HFFc6 (cell line): ENCODE measurements around the gene INSC. TPM values are rescaled to one million over a fixed set of nuclear protein-coding genes. Genes with fewer than 3 reads are reported as not detected.

Experiments
- DNase-seq: peaks from one replicate; pipeline ENCODE4 v3.0.0-alpha.2; 2018
- H3K27ac Mint-ChIP-seq: 2 replicates; pipeline ENCODE4 v1.8.0; 2020; ENCODE audit warnings: mild to moderate bottlenecking, mixed read lengths
- H3K27me3 Mint-ChIP-seq: 2 replicates; pipeline ENCODE4 v1.8.0; 2021; ENCODE audit warnings: mild to moderate bottlenecking, moderate library complexity, mixed read lengths; ENCODE audit not compliant: insufficient read depth
- H3K36me3 Mint-ChIP-seq: 2 replicates; pipeline ENCODE4 v1.8.0; 2021; ENCODE audit warnings: low read depth, mixed read lengths
- H3K4me1 Mint-ChIP-seq: 2 replicates; pipeline ENCODE4 v1.8.0; 2020; ENCODE audit warnings: low read depth, mixed read lengths
- H3K4me3 Mint-ChIP-seq: 2 replicates; pipeline ENCODE4 v1.8.0; 2020; ENCODE audit warnings: mild to moderate bottlenecking, moderate library complexity, mixed read lengths
- H3K9me3 Mint-ChIP-seq: 2 replicates; pipeline ENCODE4 v1.8.0; 2020; ENCODE audit warnings: mild to moderate bottlenecking, mixed read lengths
- total RNA-seq, 6 experiments: library from RNA; stranded (reverse); fragmentation: NEBNext Ultra II Directional; extraction: Animal tissue kit (Norgen Biotek cat#: 25700); gene quantifications; 2 replicates in 1 of 6; 3 replicates in 5 of 6; pipeline ENCODE4 v1.2.3, GENCODE V29; 2021
- TF ChIP-seq, protein P1 (sequence below): fragments of 200-600 bp; sonication (generic); IDR thresholded peaks from 2 replicates; pipeline ENCODE4 v1.5.0; 2021; ENCODE audit warnings: antibody characterized with exemption, mild to moderate bottlenecking

Gene INSC
- total RNA-seq, 6 experiments from 2014 or later: 0.08 to 0.43 (median 0.16) TPM

DNA sequence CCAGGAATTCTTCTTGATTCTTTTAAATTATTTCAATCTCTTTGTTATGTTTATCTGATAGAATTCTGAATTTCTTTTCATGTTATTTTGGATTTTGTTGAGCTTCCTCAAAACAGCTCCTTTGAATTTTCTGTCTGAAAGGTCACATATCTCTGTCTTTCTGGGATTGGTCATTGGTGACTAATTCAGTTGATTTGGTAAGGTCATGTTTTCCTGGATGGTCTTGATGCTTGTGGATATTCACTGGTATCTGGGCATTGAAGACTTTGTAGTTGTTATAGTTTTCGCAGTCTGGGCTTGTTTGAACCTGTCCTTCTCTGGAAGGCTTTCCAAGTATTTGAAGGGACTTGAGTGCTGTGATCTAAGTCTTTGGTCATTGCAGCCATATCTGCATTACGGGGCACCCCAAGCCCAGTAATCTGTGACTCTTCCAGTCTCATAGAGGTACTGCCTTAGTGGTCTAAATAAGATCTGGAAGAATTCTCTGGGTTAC, 18.9 kb upstream of the INSC start:
- DNase-seq: peak; percentile 8
- Mint-ChIP-seq H3K27ac (no peak overlapping the region), H3K9me3 (no peaks in the 10 kb centered on the region), H3K27me3 (peaks cover 2% of the 10 kb centered on the region), H3K4me3 (no peak overlapping the region), H3K4me1 (peaks cover 6% of the 10 kb centered on the region), H3K36me3 (no peaks in the 10 kb centered on the region)
- TF ChIP-seq, protein P1, sequence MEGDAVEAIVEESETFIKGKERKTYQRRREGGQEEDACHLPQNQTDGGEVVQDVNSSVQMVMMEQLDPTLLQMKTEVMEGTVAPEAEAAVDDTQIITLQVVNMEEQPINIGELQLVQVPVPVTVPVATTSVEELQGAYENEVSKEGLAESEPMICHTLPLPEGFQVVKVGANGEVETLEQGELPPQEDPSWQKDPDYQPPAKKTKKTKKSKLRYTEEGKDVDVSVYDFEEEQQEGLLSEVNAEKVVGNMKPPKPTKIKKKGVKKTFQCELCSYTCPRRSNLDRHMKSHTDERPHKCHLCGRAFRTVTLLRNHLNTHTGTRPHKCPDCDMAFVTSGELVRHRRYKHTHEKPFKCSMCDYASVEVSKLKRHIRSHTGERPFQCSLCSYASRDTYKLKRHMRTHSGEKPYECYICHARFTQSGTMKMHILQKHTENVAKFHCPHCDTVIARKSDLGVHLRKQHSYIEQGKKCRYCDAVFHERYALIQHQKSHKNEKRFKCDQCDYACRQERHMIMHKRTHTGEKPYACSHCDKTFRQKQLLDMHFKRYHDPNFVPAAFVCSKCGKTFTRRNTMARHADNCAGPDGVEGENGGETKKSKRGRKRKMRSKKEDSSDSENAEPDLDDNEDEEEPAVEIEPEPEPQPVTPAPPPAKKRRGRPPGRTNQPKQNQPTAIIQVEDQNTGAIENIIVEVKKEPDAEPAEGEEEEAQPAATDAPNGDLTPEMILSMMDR: no peak

DNA sequence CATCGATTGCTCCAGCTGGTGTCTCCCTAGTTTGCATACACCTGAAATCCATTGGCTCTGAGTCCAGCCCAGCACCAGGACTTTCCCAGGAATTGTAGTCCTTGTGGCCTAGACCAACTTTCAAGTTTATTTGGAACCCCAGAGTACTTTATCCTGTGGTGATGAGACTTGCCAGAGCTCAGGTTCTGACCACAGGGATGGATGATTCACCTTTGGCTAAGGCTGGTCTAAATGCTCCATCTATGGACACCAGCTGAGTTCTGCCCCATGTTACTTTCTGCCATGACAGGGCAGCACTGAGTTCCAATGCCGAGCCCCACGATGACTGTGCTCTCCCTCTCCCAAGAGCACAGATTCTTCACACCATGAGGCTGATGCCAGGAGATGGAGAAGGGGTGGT, 17.3 kb upstream of the INSC start:
- no peaks in the 10 kb centered on the region for H3K9me3 Mint-ChIP-seq
- peaks cover 2% of the 10 kb centered on the region for H3K27me3 Mint-ChIP-seq
- H3K27ac Mint-ChIP-seq: no peak overlapping the region
- H3K4me1 Mint-ChIP-seq: peaks cover 13% of the 10 kb centered on the region
- TF ChIP-seq, protein P1: no peak
- no peak overlapping the region for H3K4me3 Mint-ChIP-seq
- no peak for DNase-seq
- no peaks in the 10 kb centered on the region for H3K36me3 Mint-ChIP-seq

DNA sequence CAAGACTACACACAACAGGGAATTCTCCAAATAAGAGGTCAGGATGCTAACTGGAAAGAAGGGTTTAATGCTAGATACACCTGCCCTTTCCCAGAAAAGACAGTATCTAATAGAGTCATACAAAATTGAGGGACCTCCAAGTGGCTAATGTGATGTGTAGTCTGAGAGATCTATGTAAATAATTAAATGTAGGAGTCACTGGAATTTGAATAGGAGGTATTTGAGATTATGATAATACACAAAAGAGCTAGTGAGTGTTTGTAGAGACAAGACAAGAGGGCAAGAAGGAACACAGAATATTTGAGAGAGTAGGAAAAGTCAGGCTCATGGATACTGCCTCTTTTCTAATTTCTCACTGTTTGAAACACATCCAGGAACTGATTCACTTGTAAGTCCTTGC, 15.5 kb upstream of the INSC start:
- Mint-ChIP-seq H3K27me3 (peaks cover 2% of the 10 kb centered on the region), H3K27ac (no peak overlapping the region), H3K4me1 (peaks cover 23% of the 10 kb centered on the region), H3K9me3 (no peaks in the 10 kb centered on the region; the same call in 1 of the 2 replicates), H3K4me3 (no peak overlapping the region), H3K36me3 (no peaks in the 10 kb centered on the region)
- DNase-seq: no peak
- TF ChIP-seq, protein P1: no peak

- TF ChIP-seq, protein P1: peak; percentile 97
- no peaks in the 10 kb centered on the region for H3K36me3 Mint-ChIP-seq
- DNase-seq: peak; percentile 62
- peak overlapping the region; percentile 34; the same call in 1 of the 2 replicates for H3K27ac Mint-ChIP-seq
- H3K4me1 Mint-ChIP-seq: peaks cover 36% of the 10 kb centered on the region
- H3K9me3 Mint-ChIP-seq: no peaks in the 10 kb centered on the region; the same call in 1 of the 2 replicates
- peaks cover 2% of the 10 kb centered on the region for H3K27me3 Mint-ChIP-seq
- 0 out of 2 replicates have a peak overlapping the region, but pooled peaks have one; percentile 7 for H3K4me3 Mint-ChIP-seq
Observed at GRCh38 chr11:15101072-15101709, 13.5 kb upstream of the INSC start.

DNA sequence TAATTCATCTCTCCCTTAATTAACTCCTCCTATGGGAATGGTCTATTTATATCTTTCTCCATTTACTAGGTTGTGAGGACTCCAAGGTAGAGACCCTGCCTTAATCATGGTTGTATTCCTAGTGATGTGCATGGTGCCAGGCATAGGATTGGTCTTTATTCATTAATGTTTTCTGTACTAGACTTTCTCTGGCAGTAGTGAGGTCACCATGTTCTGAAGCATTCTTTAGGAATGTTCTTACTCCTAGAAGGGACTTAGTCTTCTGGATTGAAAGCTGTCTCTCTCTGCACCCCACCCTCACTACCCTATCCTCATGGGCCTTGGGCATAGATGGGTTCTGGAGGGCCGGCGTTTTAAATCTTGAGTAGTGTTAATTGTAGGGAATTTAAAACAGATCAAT, 10.6 kb upstream of the INSC start:
- peaks cover 2% of the 10 kb centered on the region for H3K27me3 Mint-ChIP-seq
- no peaks in the 10 kb centered on the region; the same call in 1 of the 2 replicates for H3K9me3 Mint-ChIP-seq
- TF ChIP-seq, protein P1: no peak
- peaks cover 61% of the 10 kb centered on the region for H3K4me1 Mint-ChIP-seq
- H3K27ac Mint-ChIP-seq: no peak overlapping the region
- H3K36me3 Mint-ChIP-seq: no peaks in the 10 kb centered on the region
- H3K4me3 Mint-ChIP-seq: no peak overlapping the region
- peak; percentile 30 for DNase-seq
